Measurements from ENCODE around the gene TMEM178B.
A peak's percentile ranks its signal among the peaks of the same experiment; 100 is the strongest.
"Not testable (repeated sequence)": the region's sequence is repeated elsewhere in the genome, so short reads cannot be mapped to it uniquely, and the experiment has no call there.

TMEM178B gene

DNA sequence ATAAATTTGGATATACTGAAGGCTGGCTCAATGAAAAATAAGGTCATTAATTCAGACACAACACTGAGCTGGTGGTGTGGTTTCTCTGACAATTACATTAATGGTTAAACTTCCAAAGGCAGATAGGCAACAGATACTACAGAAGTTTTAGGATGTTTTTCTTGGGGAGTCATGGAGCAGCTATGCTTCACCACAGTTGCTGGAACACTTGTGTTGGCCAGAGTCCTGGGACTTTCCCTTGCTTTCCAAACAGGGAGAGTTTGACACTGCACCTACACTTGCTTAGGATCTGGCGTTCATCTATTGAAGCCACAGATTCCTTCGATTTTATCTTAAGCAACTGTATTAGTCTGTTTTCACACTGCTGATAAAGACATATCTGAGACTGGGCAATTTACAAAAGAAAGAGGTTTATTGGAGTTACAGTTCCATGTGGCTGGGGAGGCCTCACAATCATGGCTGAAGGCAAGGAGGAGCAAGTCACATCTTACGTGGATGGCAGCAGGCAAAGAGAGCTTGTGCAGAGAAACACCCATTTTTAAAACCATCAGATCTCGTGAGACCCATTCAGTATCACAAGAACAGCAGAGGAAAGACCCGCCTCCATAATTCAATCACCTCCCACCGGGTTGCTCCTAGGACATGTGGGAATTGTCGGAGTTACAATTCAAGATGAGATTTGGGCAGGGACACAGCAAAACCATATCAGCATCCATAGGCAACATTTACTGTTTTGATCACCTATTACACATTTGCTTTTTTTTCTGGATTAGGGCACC lies 27.8 kb upstream of the TMEM178B start:
- Histone ChIP-seq H3K27me3 (ENCODE audit: control insufficient read depth, insufficient read depth, low read length) (no peaks in the 10 kb centered on the region), H3K4me3 (ENCODE audit: low read length) (no peak overlapping the region), H3K9ac (ENCODE audit: low read depth, low read length) (no peak overlapping the region), H3K4me1 (ENCODE audit: control insufficient read depth, insufficient read depth, low read length) (no peaks in the 10 kb centered on the region), H3K4me2 (ENCODE audit: low read length) (no peak overlapping the region), H3K9me3 (replicated peaks; ENCODE audit: low read length) (no peaks in the 10 kb centered on the region), H3K36me3 (ENCODE audit: insufficient read depth, low read length) (no peaks in the 10 kb centered on the region)

DNA sequence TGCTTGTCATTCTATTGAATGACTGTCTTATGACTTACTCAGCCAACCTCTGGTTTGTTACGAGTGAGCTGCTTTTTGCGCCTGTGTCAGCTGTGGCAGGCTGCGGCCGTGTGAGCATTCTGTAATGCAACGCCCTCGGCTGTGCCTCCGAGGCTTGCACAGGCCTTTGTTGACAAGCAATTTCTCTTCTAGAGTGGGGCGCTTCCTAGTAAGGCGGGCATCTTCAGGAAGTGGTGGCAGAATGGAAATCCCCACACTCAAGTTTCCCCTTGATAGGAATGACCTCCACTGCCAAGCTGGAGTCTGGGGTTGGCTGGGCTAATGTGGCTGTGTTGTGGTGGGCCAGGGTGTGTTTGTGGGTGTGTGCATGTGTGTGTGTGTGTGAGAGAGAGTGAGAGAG lies 20.2 kb upstream of the TMEM178B start:
- Histone ChIP-seq H3K27me3 (ENCODE audit: control insufficient read depth, insufficient read depth, low read length) (no peaks in the 10 kb centered on the region), H3K36me3 (ENCODE audit: insufficient read depth, low read length) (no peaks in the 10 kb centered on the region), H3K4me3 (ENCODE audit: low read length) (no peak overlapping the region), H3K9ac (ENCODE audit: low read depth, low read length) (no peak overlapping the region), H3K9me3 (replicated peaks; ENCODE audit: low read length) (no peaks in the 10 kb centered on the region), H3K4me2 (ENCODE audit: low read length) (no peak overlapping the region), H3K4me1 (ENCODE audit: control insufficient read depth, insufficient read depth, low read length) (no peaks in the 10 kb centered on the region)

DNA sequence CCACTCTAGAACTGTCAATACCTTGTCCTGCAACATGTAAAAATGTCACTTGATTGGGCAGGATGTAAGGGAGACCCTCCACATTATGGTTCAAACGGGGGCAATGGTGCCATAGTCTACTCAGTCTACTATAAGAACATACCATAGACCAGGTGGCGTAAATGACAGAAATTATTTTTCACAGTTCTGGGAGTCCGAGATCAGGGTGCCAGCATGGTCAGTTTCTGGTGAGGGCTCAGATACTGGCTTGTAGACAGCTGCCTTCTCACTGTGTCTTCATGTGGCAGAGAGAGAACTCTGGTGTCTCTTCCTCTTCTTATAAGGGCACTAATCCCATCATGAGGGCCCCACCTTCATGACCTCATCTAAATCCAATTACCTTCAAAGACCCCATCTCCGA lies 18.7 kb upstream of the TMEM178B start:
- H3K4me3 ChIP-seq (ENCODE audit: low read length), result no peak overlapping the region
- no peak overlapping the region for H3K4me2 ChIP-seq (ENCODE audit: low read length)
- no peaks in the 10 kb centered on the region for H3K36me3 ChIP-seq (ENCODE audit: insufficient read depth, low read length)
- H3K4me1 ChIP-seq (ENCODE audit: control insufficient read depth, insufficient read depth, low read length), result no peaks in the 10 kb centered on the region
- H3K9ac ChIP-seq (ENCODE audit: low read depth, low read length), result no peak overlapping the region
- no peaks in the 10 kb centered on the region for H3K9me3 ChIP-seq (replicated peaks; ENCODE audit: low read length)
- no peaks in the 10 kb centered on the region for H3K27me3 ChIP-seq (ENCODE audit: control insufficient read depth, insufficient read depth, low read length)

DNA sequence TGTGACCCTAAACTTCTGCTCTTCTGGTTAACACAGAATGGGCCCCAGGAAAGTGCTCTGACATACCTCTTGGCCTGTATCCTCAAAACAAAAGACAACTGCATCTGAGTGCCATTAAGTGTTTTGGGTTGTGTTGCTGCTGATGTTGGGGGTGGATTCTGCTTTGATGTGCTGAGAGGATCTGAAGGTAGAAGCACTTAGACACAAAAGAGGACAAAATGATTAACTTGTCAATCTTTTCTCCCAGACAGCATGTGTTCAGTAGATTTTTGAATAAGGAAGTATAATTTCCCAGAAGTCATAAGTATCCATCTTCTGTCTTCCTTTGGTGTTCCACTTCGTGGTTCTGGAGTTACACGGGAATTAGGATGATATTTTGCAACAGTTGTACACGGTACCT lies 16.1 kb upstream of the TMEM178B start:
- Histone ChIP-seq H3K9ac (ENCODE audit: low read depth, low read length) (no peak overlapping the region), H3K9me3 (replicated peaks; ENCODE audit: low read length) (no peaks in the 10 kb centered on the region), H3K27me3 (ENCODE audit: control insufficient read depth, insufficient read depth, low read length) (no peaks in the 10 kb centered on the region), H3K36me3 (ENCODE audit: insufficient read depth, low read length) (no peaks in the 10 kb centered on the region), H3K4me2 (ENCODE audit: low read length) (no peak overlapping the region), H3K4me3 (ENCODE audit: low read length) (no peak overlapping the region), H3K4me1 (ENCODE audit: control insufficient read depth, insufficient read depth, low read length) (no peaks in the 10 kb centered on the region)

DNA sequence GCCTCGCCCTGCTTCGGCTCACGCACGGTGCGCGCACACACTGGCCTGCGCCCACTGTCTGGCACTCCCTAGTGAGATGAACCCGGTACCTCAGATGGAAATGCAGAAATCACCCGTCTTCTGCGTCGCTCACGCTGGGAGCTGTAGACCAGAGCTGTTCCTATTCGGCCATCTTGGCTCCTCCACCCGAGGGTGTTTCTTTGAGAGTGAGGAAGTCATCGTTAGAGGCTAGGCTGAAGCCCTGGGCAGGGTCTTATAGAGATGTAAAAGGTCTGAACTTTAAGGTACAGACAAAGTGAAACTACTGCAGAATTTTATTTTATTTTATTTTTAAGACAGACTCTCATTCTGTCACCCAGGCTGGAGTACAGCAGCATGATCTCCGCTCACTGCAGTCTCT lies 6.0 kb upstream of the TMEM178B start:
- H3K4me3 ChIP-seq (ENCODE audit: low read length); H3K4me2 ChIP-seq (ENCODE audit: low read length); H3K9me3 ChIP-seq (replicated peaks; ENCODE audit: low read length); H3K36me3 ChIP-seq (ENCODE audit: insufficient read depth, low read length); H3K9ac ChIP-seq (ENCODE audit: low read depth, low read length): not testable (repeated sequence)
- H3K27me3 ChIP-seq (ENCODE audit: control insufficient read depth, insufficient read depth, low read length), result peaks cover 19% of the 10 kb centered on the region
- H3K4me1 ChIP-seq (ENCODE audit: control insufficient read depth, insufficient read depth, low read length), result peaks cover 15% of the 10 kb centered on the region

DNA sequence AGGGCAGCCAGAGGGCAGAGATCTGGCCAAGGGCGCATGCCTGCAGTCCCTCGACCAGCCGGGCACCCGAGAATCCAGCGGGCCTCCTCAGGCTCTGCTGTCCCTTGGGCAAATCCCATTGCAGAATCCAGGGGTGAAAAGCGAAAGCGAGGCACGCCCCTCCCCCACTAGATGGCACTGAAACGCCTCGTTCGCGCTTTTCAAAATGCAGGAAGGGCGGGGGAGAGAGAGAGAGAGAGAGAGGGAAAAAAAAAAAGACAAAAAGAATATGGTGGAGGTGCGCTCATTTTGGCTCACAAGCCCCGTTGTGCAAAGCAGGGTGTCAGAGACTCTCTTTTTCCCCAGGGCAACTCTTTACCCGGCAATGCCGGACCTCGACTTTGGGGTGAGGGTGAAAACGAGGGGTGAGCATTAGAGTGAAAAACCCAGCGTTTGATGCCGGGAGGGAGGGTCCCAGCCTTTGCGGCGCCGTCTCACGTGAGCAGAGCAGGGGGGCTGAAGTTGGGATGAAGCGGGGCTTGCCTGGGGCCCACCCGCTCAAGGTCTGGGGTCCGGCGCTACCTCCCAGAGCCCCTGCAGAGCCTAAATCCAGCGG lies 2.5 kb upstream of the TMEM178B start:
- no peak overlapping the region for H3K9ac ChIP-seq (ENCODE audit: low read depth, low read length)
- peak overlapping the region; percentile 92 for H3K4me2 ChIP-seq (ENCODE audit: low read length)
- peak overlapping the region; percentile 64 for H3K4me3 ChIP-seq (ENCODE audit: low read length)
- H3K36me3 ChIP-seq (ENCODE audit: insufficient read depth, low read length), result no peaks in the 10 kb centered on the region
- H3K9me3 ChIP-seq (replicated peaks; ENCODE audit: low read length), result no peaks in the 10 kb centered on the region
- peaks cover 22% of the 10 kb centered on the region for H3K4me1 ChIP-seq (ENCODE audit: control insufficient read depth, insufficient read depth, low read length)
- peaks cover 48% of the 10 kb centered on the region for H3K27me3 ChIP-seq (ENCODE audit: control insufficient read depth, insufficient read depth, low read length)

DNA sequence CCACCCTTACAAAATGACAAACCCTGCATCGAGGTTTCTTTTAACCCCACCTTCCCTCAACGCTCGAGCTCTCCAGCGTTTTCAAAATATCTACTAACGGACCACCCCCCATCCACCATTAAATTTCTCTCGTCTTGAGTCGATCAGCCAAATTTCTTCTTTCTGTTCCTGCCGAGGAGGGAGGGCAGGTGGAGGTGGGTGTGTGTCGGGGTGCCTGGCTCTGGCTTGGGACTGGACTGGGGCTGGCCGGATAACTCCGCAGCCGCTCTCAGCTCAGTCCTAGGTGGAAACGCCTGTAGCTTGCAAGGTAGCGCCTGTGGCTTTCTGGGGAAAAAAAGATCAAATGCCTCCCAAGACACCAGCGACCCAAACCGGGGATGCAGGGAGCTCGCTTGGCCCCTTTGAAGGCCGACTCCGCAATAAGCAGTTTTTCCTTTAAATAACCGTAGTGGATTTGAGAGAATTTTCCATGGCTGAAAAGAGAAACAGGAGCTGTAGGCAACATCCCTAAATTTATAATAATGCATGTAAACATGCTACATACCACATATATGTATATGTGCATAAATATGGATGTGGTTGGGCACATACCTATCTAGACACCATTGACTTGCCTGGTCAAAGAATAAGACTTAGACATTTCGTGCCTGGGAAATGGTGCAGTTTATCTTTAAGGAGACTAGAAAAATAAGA lies 1.9 kb upstream of the TMEM178B start:
- H3K4me2 ChIP-seq (ENCODE audit: low read length), result peak overlapping the region; percentile 92
- no peak overlapping the region for H3K9ac ChIP-seq (ENCODE audit: low read depth, low read length)
- peaks cover 22% of the 10 kb centered on the region for H3K4me1 ChIP-seq (ENCODE audit: control insufficient read depth, insufficient read depth, low read length)
- no peaks in the 10 kb centered on the region for H3K9me3 ChIP-seq (replicated peaks; ENCODE audit: low read length)
- no peaks in the 10 kb centered on the region for H3K36me3 ChIP-seq (ENCODE audit: insufficient read depth, low read length)
- peaks cover 54% of the 10 kb centered on the region for H3K27me3 ChIP-seq (ENCODE audit: control insufficient read depth, insufficient read depth, low read length)
- H3K4me3 ChIP-seq (ENCODE audit: low read length), result peak overlapping the region; percentile 64

DNA sequence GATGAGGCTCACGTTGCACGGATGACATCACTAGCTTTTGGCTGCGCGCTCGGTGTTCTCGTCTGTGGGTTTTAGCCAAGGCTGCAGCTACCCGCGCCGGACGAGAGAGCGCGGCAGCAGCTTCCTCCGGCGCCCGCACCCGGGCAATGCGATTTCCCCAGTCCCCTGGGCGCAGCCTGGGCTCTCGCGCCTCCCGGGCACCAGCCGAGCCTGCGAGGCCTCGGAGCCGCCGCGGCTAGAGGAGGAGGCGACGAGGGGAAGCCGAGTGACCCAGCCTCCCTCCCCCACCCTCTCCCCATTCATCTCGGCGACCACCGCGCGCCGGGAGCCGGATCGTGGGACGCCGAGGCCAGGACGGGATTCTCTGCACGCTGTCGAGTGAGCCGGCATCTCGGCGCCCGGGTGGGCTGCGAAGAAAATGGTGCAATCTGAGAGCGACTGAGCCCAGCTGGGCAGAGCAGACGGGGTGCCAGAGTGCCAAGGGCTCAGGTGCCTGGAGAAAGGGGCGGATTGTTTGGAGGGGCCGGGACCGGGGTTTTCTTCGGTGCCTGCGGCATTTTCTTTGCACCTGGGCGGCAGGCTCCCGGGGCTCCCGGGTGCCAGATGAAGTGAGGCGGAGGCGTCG lies 1.2 kb upstream of the TMEM178B start:
- no peak overlapping the region for H3K9ac ChIP-seq (ENCODE audit: low read depth, low read length)
- H3K4me2 ChIP-seq (ENCODE audit: low read length), result peak overlapping the region; percentile 92
- peaks cover 22% of the 10 kb centered on the region for H3K4me1 ChIP-seq (ENCODE audit: control insufficient read depth, insufficient read depth, low read length)
- no peaks in the 10 kb centered on the region for H3K9me3 ChIP-seq (replicated peaks; ENCODE audit: low read length)
- H3K27me3 ChIP-seq (ENCODE audit: control insufficient read depth, insufficient read depth, low read length), result peaks cover 60% of the 10 kb centered on the region
- peak overlapping the region; percentile 64 for H3K4me3 ChIP-seq (ENCODE audit: low read length)
- no peaks in the 10 kb centered on the region for H3K36me3 ChIP-seq (ENCODE audit: insufficient read depth, low read length)

DNA sequence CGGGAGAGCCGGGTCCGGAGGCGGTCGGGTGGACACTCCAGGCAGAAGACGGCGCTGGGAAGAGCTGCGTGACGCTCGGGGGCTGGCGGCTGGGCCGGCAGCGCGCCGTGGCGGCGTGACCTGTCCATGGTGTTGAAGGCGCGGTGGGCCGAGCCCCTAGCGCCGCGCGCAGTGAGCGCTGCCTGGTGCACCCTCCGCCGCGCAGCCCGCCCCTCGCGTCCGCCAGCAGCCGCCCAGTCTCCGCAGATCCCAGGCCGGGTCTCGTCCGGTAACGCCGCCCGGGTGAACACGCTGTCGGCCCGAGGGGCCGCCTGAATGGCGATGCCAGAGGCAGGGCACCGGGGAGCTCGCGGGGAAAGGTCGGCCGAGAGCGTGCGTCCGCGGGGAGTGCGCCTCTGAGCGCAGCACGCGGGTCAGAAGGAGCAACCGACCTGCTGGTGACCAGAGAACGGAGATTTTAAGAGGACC lies 657 bp upstream of the TMEM178B start:
- H3K4me3 ChIP-seq (ENCODE audit: low read length), result peak overlapping the region; percentile 64
- no peaks in the 10 kb centered on the region for H3K9me3 ChIP-seq (replicated peaks; ENCODE audit: low read length)
- H3K4me2 ChIP-seq (ENCODE audit: low read length), result peak overlapping the region; percentile 92
- peaks cover 22% of the 10 kb centered on the region for H3K4me1 ChIP-seq (ENCODE audit: control insufficient read depth, insufficient read depth, low read length)
- H3K36me3 ChIP-seq (ENCODE audit: insufficient read depth, low read length), result no peaks in the 10 kb centered on the region
- H3K9ac ChIP-seq (ENCODE audit: low read depth, low read length), result no peak overlapping the region
- H3K27me3 ChIP-seq (ENCODE audit: control insufficient read depth, insufficient read depth, low read length), result peaks cover 63% of the 10 kb centered on the region

DNA sequence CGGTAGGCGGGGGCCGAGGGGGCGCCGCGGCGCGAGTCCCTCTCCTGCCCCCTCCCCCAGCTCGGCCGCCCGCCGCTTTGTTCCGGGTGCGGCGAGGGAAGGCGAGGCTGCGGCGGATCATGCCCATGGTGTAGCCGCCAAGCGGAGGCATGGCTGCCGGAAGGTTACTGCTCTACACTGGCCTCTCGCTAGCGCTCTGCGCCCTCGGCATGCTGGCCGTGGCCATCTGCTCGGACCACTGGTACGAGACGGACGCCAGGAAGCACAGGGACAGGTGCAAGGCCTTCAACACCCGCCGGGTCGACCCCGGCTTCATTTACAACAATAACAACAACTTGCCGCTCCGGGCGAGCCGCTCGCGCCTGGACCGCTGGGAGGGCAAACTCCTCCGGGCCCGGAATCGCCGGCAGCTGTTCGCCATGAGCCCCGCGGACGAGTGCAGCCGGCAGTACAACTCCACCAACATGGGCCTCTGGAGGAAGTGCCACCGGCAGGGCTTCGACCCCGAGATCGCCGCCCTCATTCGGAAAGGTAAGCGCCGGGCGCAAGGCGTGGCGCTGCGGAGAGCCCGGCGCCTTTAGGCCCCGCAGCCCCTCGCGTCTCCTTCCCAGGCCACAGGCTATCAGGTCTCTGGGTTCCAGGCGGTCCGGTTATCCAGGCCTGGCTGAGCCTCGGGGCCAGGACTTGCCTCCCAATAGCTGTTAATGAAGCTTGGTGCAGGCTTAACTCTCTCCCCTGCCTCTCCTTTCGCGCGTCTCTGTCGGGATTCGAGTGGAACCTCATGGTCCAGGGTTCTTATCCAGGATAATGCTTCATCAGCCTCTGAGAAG lies 513 bp downstream of the TMEM178B start:
- Histone ChIP-seq H3K4me2 (ENCODE audit: low read length) (peak overlapping the region; percentile 92), H3K9ac (ENCODE audit: low read depth, low read length) (no peak overlapping the region), H3K27me3 (ENCODE audit: control insufficient read depth, insufficient read depth, low read length) (peaks cover 63% of the 10 kb centered on the region), H3K4me1 (ENCODE audit: control insufficient read depth, insufficient read depth, low read length) (peaks cover 22% of the 10 kb centered on the region), H3K36me3 (ENCODE audit: insufficient read depth, low read length) (no peaks in the 10 kb centered on the region), H3K4me3 (ENCODE audit: low read length) (peak overlapping the region; percentile 64), H3K9me3 (replicated peaks; ENCODE audit: low read length) (no peaks in the 10 kb centered on the region)

DNA sequence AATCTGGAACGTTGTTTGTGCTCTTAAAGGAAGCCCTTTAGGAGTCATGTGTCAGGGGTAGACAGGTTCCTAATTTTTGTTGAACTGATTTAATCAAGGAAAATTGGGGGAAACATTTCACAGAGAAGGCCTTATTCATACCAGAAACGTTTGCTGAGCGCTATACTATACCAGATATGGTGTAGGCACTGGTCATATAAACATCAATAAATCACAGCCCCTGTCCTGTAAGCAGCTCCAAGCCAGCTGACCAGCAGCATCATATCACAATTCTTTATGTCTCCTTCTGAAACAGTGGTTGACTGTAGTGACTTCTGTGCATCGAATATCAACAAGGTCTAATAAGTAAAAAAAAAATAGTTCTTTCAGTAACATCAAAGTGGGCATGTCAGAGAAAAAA lies 1.1 kb downstream of the TMEM178B start:
- H3K4me1 ChIP-seq (ENCODE audit: control insufficient read depth, insufficient read depth, low read length), result peaks cover 22% of the 10 kb centered on the region
- no peak overlapping the region for H3K4me2 ChIP-seq (ENCODE audit: low read length)
- H3K4me3 ChIP-seq (ENCODE audit: low read length), result no peak overlapping the region
- H3K27me3 ChIP-seq (ENCODE audit: control insufficient read depth, insufficient read depth, low read length), result peaks cover 63% of the 10 kb centered on the region
- H3K36me3 ChIP-seq (ENCODE audit: insufficient read depth, low read length), result no peaks in the 10 kb centered on the region
- no peaks in the 10 kb centered on the region for H3K9me3 ChIP-seq (replicated peaks; ENCODE audit: low read length)
- no peak overlapping the region for H3K9ac ChIP-seq (ENCODE audit: low read depth, low read length)

Measured in skeletal muscle satellite cell (primary cell).